Sigmoid colon (tissue), 7 donors: ENCODE measurements around the gene TBX20. TPM values are rescaled to one million over a fixed set of nuclear protein-coding genes. Genes with fewer than 3 reads are reported as not detected.
"Not testable (repeated sequence)": the region's sequence is repeated elsewhere in the genome, so short reads cannot be mapped to it uniquely, and the experiment has no call there.

Experiments used
- DNase-seq: peaks from one replicate; pipeline ENCODE4 v3.0.0-alpha.2; 2019
- H3K27ac ChIP-seq, 4 donors: fragments of 200-600 bp; sonication (generic); one replicate each; pipeline ENCODE4 v1.5.1; 2016 to 2019; ENCODE audit warnings: mild to moderate bottlenecking in 1 of 4
- H3K27me3 ChIP-seq, 3 donors: fragments of 200-600 bp; sonication (generic); one replicate each; pipeline ENCODE4 v1.5.1; 2019; ENCODE audit warnings: mild to moderate bottlenecking in 1 of 3
- H3K36me3 ChIP-seq, 4 donors: fragments of 200-600 bp; sonication (generic); one replicate each; pipeline ENCODE4 v1.5.1; 2016 to 2019
- H3K4me1 ChIP-seq, 4 donors: fragments of 200-600 bp; sonication (generic); one replicate each; pipeline ENCODE4 v1.5.1; 2017 to 2019
- H3K4me3 ChIP-seq, 4 donors: fragments of 200-600 bp; sonication (generic); one replicate each; pipeline ENCODE4 v1.5.1; 2017 to 2019; ENCODE audit warnings: mild to moderate bottlenecking in 2 of 4, moderate library complexity in 1 of 4
- H3K9me3 ChIP-seq, 4 donors: fragments of 200-600 bp in 3 of 4; sonication (generic) in 3 of 4; one replicate each; pipeline versions ENCODE4 v1.5.1 to v1.6.1; 2013 to 2019
- CTCF ChIP-seq, 4 experiments: fragments of 450-650 bp in 3 of 4; fragments of 200-600 bp in 1 of 4; IDR thresholded peaks; one replicate each; pipeline ENCODE4 v1.5.1; 2016 to 2019; ENCODE audit warnings: antibody characterized with exemption in 4 of 4, mild to moderate bottlenecking in 3 of 4, moderate library complexity in 2 of 4
- EP300 ChIP-seq, 4 donors: sonication (generic); formaldehyde crosslinking; IDR thresholded peaks; one replicate each; pipeline ENCODE4 v1.6.1; 2017; ENCODE audit warnings: antibody characterized with exemption in 4 of 4
- POLR2A ChIP-seq, 2 donors: fragments of 450-650 bp; IDR thresholded peaks; one replicate each; pipeline ENCODE4 v1.6.1; 2016; ENCODE audit warnings: antibody characterized with exemption in 2 of 2, mild to moderate bottlenecking in 2 of 2, moderate library complexity in 2 of 2
- POLR2AphosphoS5 ChIP-seq, 4 donors: sonication (generic); formaldehyde crosslinking; IDR thresholded peaks; one replicate each; pipeline ENCODE4 v1.6.1; 2017; ENCODE audit warnings: antibody characterized with exemption in 4 of 4
- WGBS, 2 donors: extraction: QIAGEN DNeasy Blood & Tissue Kit; methylation state at CpG; one replicate each; pipeline ENCODE4 v1.1.7; 2013; 5-methylcytosine and 5-hydroxymethylcytosine counted together
- intact Hi-C: fragments of 100-400 bp; cut with DNase I; formaldehyde crosslinking; loops from one replicate; pipeline ENCODE4 v1.15.1; 2023
- polyA plus RNA-seq, 3 donors: library from polyadenylated mRNA; stranded (reverse); fragments of 200-250 nt; gene quantifications; one replicate each; pipeline ENCODE4 v1.2.3, GENCODE V29; 2013
- total RNA-seq, 4 donors: library from RNA; depleted of rRNA; stranded (reverse); fragments of >200 nt; gene quantifications; one replicate each; pipeline ENCODE4 v1.1.0, GENCODE V29; 2016
- donor health status: healthy with polysubstance abuse.
- donor health status: Bipolar disorder and iron deficiency.
- donor health status: healthy.

TBX20 gene
- total and polyA plus RNA-seq, 7 donors = 0.04 TPM; not detected in 6

GRCh38 chr7:35249537-35249907 lies 4.4 kb downstream of the TBX20 start:
- peaks cover 47 to 99% (median 84%) of the 10 kb centered on the region in 3 donors for H3K27me3 ChIP-seq
- H3K36me3 ChIP-seq = no peaks in the 10 kb centered on the region
- TF ChIP-seq POLR2AphosphoS5 (IDR thresholded peaks at IDR 0.05) = no peak
- TF ChIP-seq POLR2A (IDR thresholded peaks at IDR 0.05) = no peak
- TF ChIP-seq CTCF (IDR thresholded peaks at IDR 0.05) = no peak
- no peak for TF ChIP-seq EP300 (IDR thresholded peaks at IDR 0.05)
- intact Hi-C loops = no loop called here
- 10 to 18% methylated on average over 5 of the region's 5 CpGs for WGBS, 2 donors
- no peaks in the 10 kb centered on the region for H3K9me3 ChIP-seq
- no peak overlapping the region for H3K27ac ChIP-seq
- DNase-seq = no peak
- H3K4me1 ChIP-seq = peaks cover 0 to 14% (median 13%) of the 10 kb centered on the region in 4 donors
- no peak overlapping the region for H3K4me3 ChIP-seq

- Histone ChIP-seq H3K27ac (no peak overlapping the region), H3K27me3 (peaks cover 41 to 98% (median 81%) of the 10 kb centered on the region in 3 donors), H3K36me3 (no peaks in the 10 kb centered on the region), H3K4me1 (peaks cover 0 to 8% (median 7%) of the 10 kb centered on the region in 4 donors), H3K9me3 (no peaks in the 10 kb centered on the region), H3K4me3 (no peak overlapping the region)
- no peak for DNase-seq
- 11 to 19% methylated on average over 21 of the region's 21 CpGs for WGBS, 2 donors
- TF ChIP-seq POLR2A (IDR thresholded peaks at IDR 0.05) = no peak
- intact Hi-C loops = no loop called here
Measured at GRCh38 chr7:35248576-35249536, 5.0 kb downstream of the TBX20 start.

- H3K27me3 ChIP-seq = peaks cover 21 to 94% (median 60%) of the 10 kb centered on the region in 3 donors
- no peak for DNase-seq
- H3K9me3 ChIP-seq = no peaks in the 10 kb centered on the region
- H3K4me1 ChIP-seq = no peaks in the 10 kb centered on the region
- intact Hi-C loops = no loop called here
- H3K36me3 ChIP-seq = no peaks in the 10 kb centered on the region
- no peak overlapping the region for H3K27ac ChIP-seq
- TF ChIP-seq CTCF (IDR thresholded peaks at IDR 0.05) (no peak), POLR2AphosphoS5 (IDR thresholded peaks at IDR 0.05) (no peak), EP300 (IDR thresholded peaks at IDR 0.05) (no peak), POLR2A (IDR thresholded peaks at IDR 0.05) (no peak)
- no peak overlapping the region for H3K4me3 ChIP-seq
Measured at GRCh38 chr7:35246819-35247218, 7.1 kb downstream of the TBX20 start.

- DNase-seq = no peak
- H3K9me3 ChIP-seq = no peaks in the 10 kb centered on the region
- H3K4me3 ChIP-seq = no peak overlapping the region
- no peak overlapping the region for H3K27ac ChIP-seq
- 82 to 91% methylated on average over 7 of the region's 7 CpGs for WGBS, 2 donors
- no peak for TF ChIP-seq EP300 (IDR thresholded peaks at IDR 0.05)
- TF ChIP-seq POLR2AphosphoS5 (IDR thresholded peaks at IDR 0.05) = no peak
- TF ChIP-seq POLR2A (IDR thresholded peaks at IDR 0.05) = no peak
- TF ChIP-seq CTCF (IDR thresholded peaks at IDR 0.05) = no peak
- no peaks in the 10 kb centered on the region for H3K4me1 ChIP-seq
- peaks cover 0 to 44% (median 20%) of the 10 kb centered on the region in 3 donors for H3K27me3 ChIP-seq
- intact Hi-C loops = no loop called here
- H3K36me3 ChIP-seq = no peaks in the 10 kb centered on the region
Measured at GRCh38 chr7:35241884-35242283, 12.0 kb downstream of the TBX20 start.

GRCh38 chr7:35241436-35241835 lies 12.5 kb downstream of the TBX20 start:
- no peak overlapping the region for H3K4me3 ChIP-seq
- DNase-seq = no peak
- TF ChIP-seq POLR2AphosphoS5 (IDR thresholded peaks at IDR 0.05) (no peak), POLR2A (IDR thresholded peaks at IDR 0.05) (no peak), EP300 (IDR thresholded peaks at IDR 0.05) (no peak), CTCF (IDR thresholded peaks at IDR 0.05) (no peak)
- no peaks in the 10 kb centered on the region for H3K4me1 ChIP-seq
- H3K27ac ChIP-seq = no peak overlapping the region
- intact Hi-C loops = no loop called here
- H3K36me3 ChIP-seq = no peaks in the 10 kb centered on the region
- peaks cover 0 to 40% (median 16%) of the 10 kb centered on the region in 3 donors for H3K27me3 ChIP-seq
- H3K9me3 ChIP-seq = no peaks in the 10 kb centered on the region

GRCh38 chr7:35241008-35241407 lies 12.9 kb downstream of the TBX20 start:
- WGBS, 2 donors = 46 to 67% methylated on average over 2 of the region's 2 CpGs
- H3K4me3 ChIP-seq, H3K9me3 ChIP-seq, H3K27ac ChIP-seq, H3K4me1 ChIP-seq, intact Hi-C loops, H3K36me3 ChIP-seq, DNase-seq: not testable (repeated sequence)
- peaks cover 0 to 36% (median 11%) of the 10 kb centered on the region in 3 donors for H3K27me3 ChIP-seq

GRCh38 chr7:35238456-35238855 lies 15.4 kb downstream of the TBX20 start:
- 71 to 86% methylated on average over 5 of the region's 5 CpGs for WGBS, 2 donors
- H3K27me3 ChIP-seq = peaks cover 0 to 12% (median 0%) of the 10 kb centered on the region in 3 donors
- H3K9me3 ChIP-seq, H3K4me3 ChIP-seq, H3K36me3 ChIP-seq, intact Hi-C loops, DNase-seq, H3K27ac ChIP-seq, H3K4me1 ChIP-seq: not testable (repeated sequence)
